GM12875 (cell line): ENCODE measurements around the gene FYB1.
"Not testable (repeated sequence)": the region's sequence is repeated elsewhere in the genome, so short reads cannot be mapped to it uniquely, and the experiment has no call there.

ENCODE experiments used
- H3K4me3 ChIP-seq: one replicate; pipeline ENCODE4 v1.5.1; 2011; ENCODE audit warnings: low read depth, low read length, control low read depth
- CTCF ChIP-seq: IDR thresholded peaks from 2 replicates; pipeline ENCODE4 v1.5.1; 2011; ENCODE audit warnings: low read depth, mild to moderate bottlenecking, control low read depth, inconsistent platforms, low read length, moderate library complexity, borderline replicate concordance; ENCODE audit not compliant: insufficient read depth

The FYB1 gene

DNA sequence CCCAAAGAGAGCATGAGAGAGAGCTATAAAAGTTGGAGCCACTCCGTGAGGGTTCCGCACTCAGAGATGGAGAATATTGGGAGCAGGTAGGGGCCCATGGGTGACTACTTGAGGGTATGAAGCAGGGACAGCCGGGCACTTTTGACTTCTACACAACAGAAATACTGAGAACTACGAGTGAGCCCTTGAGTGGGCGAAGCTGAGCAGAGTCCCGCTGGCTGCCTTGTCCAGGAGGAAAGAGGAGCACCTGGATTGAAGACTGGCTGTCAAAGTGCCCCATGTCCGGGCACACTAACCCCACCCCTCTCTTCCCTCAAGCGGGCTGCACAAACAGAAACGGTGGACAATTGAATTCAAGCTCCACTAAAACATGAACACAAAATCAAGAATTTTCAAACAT, 33.6 kb downstream of the FYB1 start:
- TF ChIP-seq CTCF, result no peak
- no peak overlapping the region for H3K4me3 ChIP-seq

GRCh38 chr5:39179561-39179960, 39.8 kb downstream of the FYB1 start:
- H3K4me3 ChIP-seq, result not testable (repeated sequence)

- TF ChIP-seq CTCF, result no peak
- H3K4me3 ChIP-seq, result no peak overlapping the region
Measured at GRCh38 chr5:39178861-39179260, 40.5 kb downstream of the FYB1 start.

GRCh38 chr5:39178171-39178570, 41.2 kb downstream of the FYB1 start:
- no peak for TF ChIP-seq CTCF
- H3K4me3 ChIP-seq, result no peak overlapping the region

GRCh38 chr5:39177631-39177964, 41.8 kb downstream of the FYB1 start:
- no peak overlapping the region for H3K4me3 ChIP-seq
- TF ChIP-seq CTCF, result no peak

GRCh38 chr5:39176759-39177630, 42.4 kb downstream of the FYB1 start:
- no peak overlapping the region for H3K4me3 ChIP-seq
- TF ChIP-seq CTCF, result no peak

DNA sequence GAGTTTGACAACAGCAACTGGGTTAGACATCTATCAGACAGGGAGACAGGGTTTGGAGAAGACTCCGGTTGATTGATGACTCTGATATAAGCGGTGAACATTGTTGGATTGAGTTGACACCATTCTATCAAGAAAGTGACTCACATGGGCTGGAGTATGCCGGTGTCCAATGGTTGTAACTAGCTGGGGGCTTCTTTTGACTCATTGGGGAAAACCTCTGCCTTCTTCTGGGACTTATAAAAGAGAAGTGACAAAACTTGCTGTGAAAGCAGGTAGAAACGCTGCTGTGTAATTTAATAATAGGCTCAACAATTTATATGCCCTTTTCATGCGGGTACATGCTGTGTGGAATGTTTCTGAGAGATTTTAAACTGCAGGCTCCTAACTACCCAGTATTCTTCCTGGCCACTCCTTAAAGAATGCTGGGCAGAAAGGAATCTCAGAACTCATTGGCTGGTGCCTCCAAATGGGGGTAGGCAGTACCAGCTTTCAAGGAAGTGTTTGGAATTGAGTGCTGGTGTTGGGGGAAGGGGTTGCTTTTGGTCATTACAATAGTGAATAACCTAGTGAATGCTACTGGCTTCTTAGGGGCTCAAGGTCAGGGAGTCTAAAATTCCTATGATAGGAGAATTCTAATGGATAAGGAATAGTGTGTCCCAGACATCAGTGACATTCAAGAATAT, 43.9 kb downstream of the FYB1 start:
- H3K4me3 ChIP-seq, result no peak overlapping the region
- TF ChIP-seq CTCF, result no peak

DNA sequence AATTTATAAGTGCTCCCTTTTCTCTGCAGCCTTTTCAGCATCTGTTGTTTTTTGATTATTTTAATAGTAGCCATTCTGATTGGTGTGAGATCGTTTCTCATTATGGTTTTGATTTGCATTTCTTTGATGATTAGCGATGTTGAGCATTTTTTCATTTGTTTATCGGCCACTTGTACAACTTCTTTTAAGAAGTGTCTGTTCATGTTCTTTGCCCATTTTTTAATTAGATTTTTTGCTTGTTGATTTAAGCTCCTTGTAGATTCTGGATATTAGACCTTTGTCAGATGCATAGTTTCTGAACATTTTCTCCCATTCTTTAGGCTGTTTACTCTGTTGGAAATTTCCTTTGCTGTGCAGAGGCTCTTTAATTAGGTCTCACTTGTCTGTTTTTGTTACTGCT, 46.3 kb downstream of the FYB1 start:
- TF ChIP-seq CTCF, result no peak
- H3K4me3 ChIP-seq, result no peak overlapping the region
